ENCODE measurements around the gene CYTIP. TPM values are rescaled to one million over a fixed set of nuclear protein-coding genes. Genes with fewer than 3 reads are reported as not detected.
A peak's percentile ranks its signal among the peaks of the same experiment; 100 is the strongest.
"Not testable (repeated sequence)": the region's sequence is repeated elsewhere in the genome, so short reads cannot be mapped to it uniquely, and the experiment has no call there.

The CYTIP gene
- total RNA-seq, 1 donor from 2014 or later, result 34.7 TPM

- ATAC-seq, result peak; percentile 63
- no peak for DNase-seq
- intact Hi-C loops (cut with DNase I), result no loop called here
- H3K36me3 ChIP-seq, result no peaks in the 10 kb centered on the region
- H3K9me3 ChIP-seq, result no peaks in the 10 kb centered on the region
- H3K4me1 ChIP-seq, result peaks cover 5% of the 10 kb centered on the region
- H3K4me3 ChIP-seq, result no peak overlapping the region
- no peaks in the 10 kb centered on the region for H3K27me3 ChIP-seq
- H3K27ac ChIP-seq, result no peak overlapping the region
- no peak for TF ChIP-seq CTCF (IDR thresholded peaks at IDR 0.05)
Measured at GRCh38 chr2:157415591-157416101, 28.2 kb downstream of the CYTIP start.

GRCh38 chr2:157414050-157414449, 29.8 kb downstream of the CYTIP start:
- TF ChIP-seq CTCF (IDR thresholded peaks at IDR 0.05), result no peak
- Histone ChIP-seq H3K27me3 (no peaks in the 10 kb centered on the region), H3K4me3 (no peak overlapping the region), H3K4me1 (peaks cover 5% of the 10 kb centered on the region), H3K9me3 (no peaks in the 10 kb centered on the region), H3K36me3 (no peaks in the 10 kb centered on the region), H3K27ac (peak overlapping the region; percentile 32)
- DNase-seq (no peak), ATAC-seq (no peak)
- intact Hi-C loops (cut with DNase I), result no loop called here

- intact Hi-C loops (cut with DNase I), result no loop called here
- TF ChIP-seq CTCF (IDR thresholded peaks at IDR 0.05), result no peak
- H3K4me3 ChIP-seq, result no peak overlapping the region
- ATAC-seq (peak; percentile 64), DNase-seq (no peak)
- H3K27ac ChIP-seq, result peak overlapping the region; percentile 32
- H3K4me1 ChIP-seq, result peaks cover 5% of the 10 kb centered on the region
- H3K9me3 ChIP-seq, result no peaks in the 10 kb centered on the region
- H3K36me3 ChIP-seq, result no peaks in the 10 kb centered on the region
- no peaks in the 10 kb centered on the region for H3K27me3 ChIP-seq
Measured at GRCh38 chr2:157413326-157414035, 30.4 kb downstream of the CYTIP start.

- ATAC-seq, result no peak
- no peak for TF ChIP-seq CTCF (IDR thresholded peaks at IDR 0.05)
- Histone ChIP-seq H3K36me3 (no peaks in the 10 kb centered on the region), H3K27ac (no peak overlapping the region), H3K27me3 (no peaks in the 10 kb centered on the region), H3K9me3 (no peaks in the 10 kb centered on the region), H3K4me1 (peaks cover 5% of the 10 kb centered on the region), H3K4me3 (no peak overlapping the region)
- intact Hi-C loops (cut with DNase I), result no loop called here
- no peak for DNase-seq
Measured at GRCh38 chr2:157411624-157412336, 32.1 kb downstream of the CYTIP start.

GRCh38 chr2:157405398-157405797, 38.5 kb downstream of the CYTIP start:
- H3K4me3 ChIP-seq; intact Hi-C loops (cut with DNase I); DNase-seq; ATAC-seq; H3K9me3 ChIP-seq; H3K36me3 ChIP-seq; H3K4me1 ChIP-seq; H3K27ac ChIP-seq; H3K27me3 ChIP-seq: not testable (repeated sequence)

- peak; percentile 74 for ATAC-seq
- Histone ChIP-seq H3K27me3 (no peaks in the 10 kb centered on the region), H3K9me3 (no peaks in the 10 kb centered on the region), H3K4me3 (no peak overlapping the region), H3K36me3 (no peaks in the 10 kb centered on the region), H3K27ac (no peak overlapping the region), H3K4me1 (no peaks in the 10 kb centered on the region)
- intact Hi-C loops (cut with DNase I), result no loop called here
- DNase-seq, result no peak
- no peak for TF ChIP-seq CTCF (IDR thresholded peaks at IDR 0.05)
Measured at GRCh38 chr2:157404363-157404762, 39.5 kb downstream of the CYTIP start.

- H3K27me3 ChIP-seq; H3K27ac ChIP-seq; intact Hi-C loops (cut with DNase I); DNase-seq; H3K36me3 ChIP-seq; H3K9me3 ChIP-seq; ATAC-seq; H3K4me1 ChIP-seq; H3K4me3 ChIP-seq: not testable (repeated sequence)
Measured at GRCh38 chr2:157402801-157403485, 40.9 kb downstream of the CYTIP start.

Data from upper lobe of right lung (tissue), 1 donor.